Middle frontal gyrus (tissue), 1 donor: ENCODE data around the gene AADACL2.

Experiments
- DNase-seq: peaks from one replicate; pipeline ENCODE4 v3.0.0-alpha.2; 2015; ENCODE audit warnings: low spot score; ENCODE audit errors: extremely low spot score

AADACL2 gene, protein sequence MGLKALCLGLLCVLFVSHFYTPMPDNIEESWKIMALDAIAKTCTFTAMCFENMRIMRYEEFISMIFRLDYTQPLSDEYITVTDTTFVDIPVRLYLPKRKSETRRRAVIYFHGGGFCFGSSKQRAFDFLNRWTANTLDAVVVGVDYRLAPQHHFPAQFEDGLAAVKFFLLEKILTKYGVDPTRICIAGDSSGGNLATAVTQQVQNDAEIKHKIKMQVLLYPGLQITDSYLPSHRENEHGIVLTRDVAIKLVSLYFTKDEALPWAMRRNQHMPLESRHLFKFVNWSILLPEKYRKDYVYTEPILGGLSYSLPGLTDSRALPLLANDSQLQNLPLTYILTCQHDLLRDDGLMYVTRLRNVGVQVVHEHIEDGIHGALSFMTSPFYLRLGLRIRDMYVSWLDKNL

DNA sequence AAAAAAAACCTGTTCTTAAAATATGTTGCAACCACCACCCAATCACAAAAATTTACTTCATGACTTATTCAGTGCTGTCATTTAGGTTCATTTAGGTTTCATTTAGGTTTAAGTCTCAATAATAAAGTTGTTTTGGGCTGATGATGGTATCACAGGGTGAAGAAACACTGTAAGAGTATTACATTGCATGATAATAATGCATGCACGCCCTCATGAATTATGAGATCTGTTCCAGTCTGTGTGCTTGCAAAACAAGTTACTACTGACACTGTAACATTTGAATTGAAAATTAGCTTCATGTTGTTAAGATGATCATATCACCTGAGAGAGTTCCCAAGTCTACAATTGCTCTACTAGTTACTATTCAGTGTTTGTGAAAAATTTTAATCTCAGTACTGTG is at the start of gene AADACL2:
Gene AADACL2 (plus strand): TSS at position 315 of the 400 bp plus-strand sequence. CDS start 109 bp downstream, outside the sequence.
- no peak for DNase-seq

DNA sequence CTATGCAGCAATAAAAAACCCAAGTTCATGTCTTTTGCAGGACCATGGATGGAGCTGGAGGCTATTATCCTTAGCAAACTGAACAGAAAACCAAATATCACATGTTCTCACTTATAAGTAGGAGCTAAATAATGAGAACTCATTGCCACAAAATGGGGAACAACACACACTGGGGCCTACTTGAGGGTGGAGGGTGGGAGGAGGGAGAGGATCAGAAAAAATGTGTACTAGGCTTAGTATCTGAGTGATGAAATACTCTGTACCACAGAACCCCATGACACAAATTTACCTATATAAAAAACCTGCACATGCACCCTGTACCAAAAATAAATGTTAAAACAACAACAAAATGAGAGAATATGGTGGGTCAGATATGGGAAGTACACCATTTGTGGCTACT is 49.6 kb upstream of the AADACL2 start:
- DNase-seq, result no peak

DNA sequence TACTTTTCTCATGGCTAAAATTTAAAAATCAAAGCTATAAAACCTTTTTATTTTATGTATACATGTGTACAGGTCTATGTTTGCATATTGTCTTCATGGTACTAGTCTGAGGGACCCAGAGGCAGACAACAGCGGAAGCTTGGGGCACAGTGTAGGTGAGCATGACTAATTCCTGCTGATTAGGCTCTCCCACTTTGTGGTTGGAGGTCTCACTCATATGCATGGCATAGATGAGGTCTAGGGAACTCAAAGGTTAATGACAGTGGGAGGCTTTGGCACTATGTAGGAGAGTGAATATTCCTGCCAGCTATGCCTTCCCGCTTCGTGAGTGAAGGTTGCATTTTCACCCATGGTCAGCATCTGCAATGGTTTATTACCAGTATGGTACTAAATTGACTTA is 47.5 kb upstream of the AADACL2 start:
- no peak for DNase-seq

DNA sequence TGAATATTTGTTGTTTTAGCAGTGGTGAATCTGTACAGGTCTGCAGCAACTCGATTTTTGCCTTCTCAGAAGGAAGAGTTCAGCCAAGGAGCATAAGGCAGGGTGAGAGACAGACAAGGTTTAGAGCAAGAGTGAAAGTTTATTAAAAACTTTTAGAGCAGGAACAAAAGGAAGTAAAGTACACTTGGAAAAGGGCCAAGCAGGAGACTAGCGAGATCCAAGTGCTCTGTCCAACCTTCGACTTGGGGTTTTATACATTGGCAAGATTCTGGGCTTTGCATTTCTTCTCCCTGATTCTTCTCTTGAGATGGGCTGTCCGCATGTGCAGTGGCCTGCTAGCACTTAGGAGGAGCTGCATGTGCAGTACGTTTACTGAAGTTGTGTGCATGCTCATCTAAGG is 46.7 kb upstream of the AADACL2 start:
- no peak for DNase-seq

DNA sequence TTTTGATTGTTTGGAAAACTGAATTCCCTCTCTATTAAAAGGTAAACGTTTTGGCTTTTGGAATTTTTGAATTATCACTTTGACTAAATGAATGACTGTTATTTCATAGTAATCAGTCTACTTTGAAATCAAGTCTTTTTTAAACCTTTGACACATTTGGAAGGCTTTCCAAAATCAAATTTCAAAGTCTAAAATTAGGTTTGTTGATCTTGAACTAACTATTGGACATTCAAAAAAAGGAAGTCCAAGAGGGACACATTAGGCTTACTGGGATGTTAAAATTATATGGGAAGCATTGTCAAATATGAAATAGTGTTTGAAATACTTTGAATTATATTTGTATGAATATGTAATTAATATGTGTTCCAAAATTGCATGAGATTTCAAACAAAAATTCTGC is 45.2 kb upstream of the AADACL2 start:
- no peak for DNase-seq

DNA sequence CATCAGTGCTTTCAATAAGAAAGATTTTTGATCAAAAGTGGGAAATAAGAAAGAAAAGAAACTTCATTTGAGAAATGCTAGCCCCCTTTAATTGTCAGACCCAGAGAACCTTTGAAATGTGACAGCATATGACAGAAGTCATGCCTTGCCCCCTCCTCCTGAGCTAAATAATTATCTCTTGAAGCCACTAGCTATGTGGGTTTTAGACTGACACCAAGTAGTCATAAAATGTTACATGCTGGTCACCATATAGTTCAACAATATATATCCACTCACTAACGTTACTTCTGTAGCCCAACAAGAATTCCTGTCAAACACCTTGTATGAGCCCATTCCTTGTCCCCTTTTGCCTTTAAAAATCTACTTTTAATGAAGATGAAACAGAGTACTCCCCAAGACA is 43.1 kb upstream of the AADACL2 start:
- DNase-seq, result no peak

DNA sequence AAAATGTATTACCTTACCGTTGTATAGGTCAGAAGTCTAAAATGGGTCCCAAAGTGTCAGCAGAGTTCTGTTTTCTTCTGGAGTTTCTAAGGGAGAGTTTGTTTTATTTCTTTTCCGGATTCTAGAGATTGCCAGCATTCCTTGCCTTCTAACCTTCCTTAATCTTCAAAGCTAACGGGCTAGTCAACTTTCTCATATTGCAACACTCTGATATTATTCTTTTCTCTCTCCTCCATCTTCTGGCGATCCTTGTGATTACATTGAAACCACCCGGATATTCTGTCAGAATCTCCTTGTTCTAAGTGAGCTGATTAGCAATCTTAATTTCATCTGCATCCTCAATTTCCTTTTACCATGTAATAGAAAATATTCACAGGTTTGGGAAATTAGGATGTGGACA is 36.2 kb upstream of the AADACL2 start:
- DNase-seq, result no peak

DNA sequence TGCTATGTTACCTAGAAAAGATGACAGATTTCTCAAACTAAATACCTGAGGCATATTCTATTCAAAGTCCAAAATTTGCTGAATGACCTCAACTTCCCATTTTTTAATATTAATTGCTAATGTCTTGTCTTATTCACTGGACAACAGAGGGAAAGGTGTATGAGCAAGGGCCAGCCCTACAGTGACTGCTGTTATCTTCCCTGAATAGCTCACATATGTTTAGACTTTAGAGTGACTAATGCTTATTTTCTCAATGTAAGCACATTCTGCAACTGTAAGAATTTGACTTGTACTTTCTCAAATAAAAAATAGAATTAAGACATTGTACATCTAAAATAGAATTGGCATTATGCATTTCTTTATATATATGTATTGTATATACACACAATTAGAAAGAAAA is 26.5 kb upstream of the AADACL2 start:
- no peak for DNase-seq

DNA sequence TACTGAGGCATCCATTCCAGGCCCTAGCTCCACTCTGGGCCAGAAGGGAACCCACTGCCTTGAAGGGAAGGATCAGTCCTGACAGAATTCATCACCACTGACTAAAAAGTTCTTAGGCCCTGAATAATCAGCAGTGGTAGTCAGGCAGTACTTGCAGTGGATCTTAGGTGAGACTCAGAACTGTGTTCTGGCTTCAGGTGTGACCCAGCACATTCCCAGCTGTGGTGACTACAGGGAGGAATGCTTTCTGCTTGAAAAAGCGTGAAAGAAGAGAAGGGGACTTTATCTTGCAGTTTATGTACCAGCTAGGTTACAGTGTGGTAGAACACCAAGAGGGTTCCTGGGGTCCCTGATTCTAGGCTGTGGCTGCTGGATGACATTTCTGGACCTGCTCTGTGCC is 24.9 kb upstream of the AADACL2 start:
- DNase-seq, result no peak

DNA sequence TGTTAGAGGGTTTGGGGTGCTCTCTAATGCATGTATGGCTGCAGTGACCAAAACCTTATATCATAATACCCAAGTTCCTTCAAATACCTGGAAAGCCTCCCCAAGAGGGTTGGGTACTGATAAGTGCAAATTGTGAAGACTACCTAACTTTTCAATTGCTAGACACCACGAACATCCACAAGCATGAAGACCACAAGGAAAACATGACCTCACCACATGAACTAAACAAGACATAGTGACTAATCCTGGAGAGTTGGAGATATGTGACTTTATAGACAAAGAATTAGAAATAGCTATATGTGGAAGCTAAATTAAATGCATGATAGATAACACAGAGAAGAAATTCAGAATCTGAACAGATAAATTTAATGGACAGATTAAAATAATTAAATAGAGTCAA is 23.9 kb upstream of the AADACL2 start:
- DNase-seq, result no peak

DNA sequence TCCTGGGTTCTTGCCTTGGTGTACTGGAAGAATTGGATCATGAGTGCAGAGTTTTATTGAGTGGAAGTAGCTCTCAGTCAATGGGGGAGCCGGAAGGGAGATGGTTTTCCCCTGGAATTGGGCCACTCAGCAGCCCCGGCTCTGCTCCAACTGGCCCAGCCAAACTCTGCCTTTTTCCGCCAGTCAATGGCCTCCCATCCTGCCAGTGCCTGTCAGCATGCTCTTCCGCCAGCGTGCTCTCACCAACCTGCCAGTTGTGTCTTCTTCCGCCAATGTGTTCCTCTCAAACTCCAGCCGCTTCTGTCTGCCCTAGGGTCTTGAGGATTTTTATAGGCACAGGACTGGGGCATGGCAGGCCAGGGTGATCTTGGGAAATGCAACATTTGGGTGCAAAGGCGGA is 12.4 kb upstream of the AADACL2 start:
- no peak for DNase-seq

DNA sequence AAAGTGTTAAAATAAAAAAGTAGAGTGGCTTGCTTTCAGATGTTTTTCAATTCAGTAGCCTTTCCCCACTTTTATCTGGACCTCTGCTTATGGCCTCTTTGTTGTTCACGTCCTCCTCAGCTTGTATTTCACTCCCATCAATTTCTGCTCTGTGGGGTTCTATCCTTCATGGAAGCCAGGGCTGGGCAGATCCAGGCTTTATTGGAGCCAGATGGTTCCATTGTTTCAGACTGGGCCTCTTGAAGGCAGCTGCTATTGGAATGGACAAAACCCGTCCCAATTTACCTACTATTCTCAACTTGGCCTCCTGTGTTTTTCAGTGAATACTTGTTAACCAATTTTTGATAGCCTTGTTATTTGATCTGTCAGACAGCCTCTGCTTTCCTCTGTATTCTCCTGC is 10.9 kb upstream of the AADACL2 start:
- DNase-seq, result no peak

DNA sequence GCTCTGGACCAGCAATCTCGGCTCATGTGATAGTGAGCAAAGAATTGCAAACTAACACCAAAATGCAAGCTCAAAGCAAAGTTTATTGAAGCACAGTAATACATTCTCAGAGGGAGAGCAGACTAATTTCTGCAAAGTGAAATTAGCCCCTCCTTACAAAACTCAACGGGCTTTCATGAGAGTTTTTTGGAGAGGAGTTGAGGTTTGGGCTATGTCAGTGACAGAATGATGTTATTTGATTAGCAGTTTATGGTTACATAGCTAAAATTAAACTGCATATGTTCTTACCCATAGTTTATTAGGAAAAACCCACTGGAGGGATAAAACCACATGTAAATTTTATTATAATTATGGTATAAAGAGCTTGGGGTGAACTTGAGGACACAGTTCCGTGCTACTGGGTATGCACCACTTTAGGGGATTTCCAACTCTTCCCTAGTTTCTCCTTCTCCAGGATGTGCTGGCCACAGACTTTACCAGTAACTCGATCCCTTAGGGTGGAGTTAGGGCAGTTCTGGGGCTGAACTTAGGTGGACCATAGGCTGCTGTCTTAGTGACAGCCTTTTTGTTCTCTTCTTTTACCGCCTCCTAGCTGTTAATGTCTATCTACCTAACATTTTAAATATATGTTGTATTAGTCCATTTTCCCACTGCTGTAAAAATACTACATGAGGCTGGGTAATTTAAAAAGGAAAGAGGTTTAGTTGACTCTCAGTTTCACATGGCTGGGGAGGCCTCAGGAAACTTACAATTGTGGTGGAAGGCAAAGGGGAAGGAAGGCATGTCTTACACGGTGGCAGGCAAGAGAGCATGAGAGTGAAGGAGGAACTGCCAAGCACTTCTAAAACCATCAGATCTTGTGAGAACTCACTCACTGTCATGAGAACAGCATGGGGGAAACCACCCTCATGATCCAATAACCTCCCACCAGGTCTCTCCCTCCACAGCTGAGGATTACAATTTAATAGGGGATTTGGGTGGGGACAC is 8.9 kb upstream of the AADACL2 start:
- DNase-seq, result no peak

DNA sequence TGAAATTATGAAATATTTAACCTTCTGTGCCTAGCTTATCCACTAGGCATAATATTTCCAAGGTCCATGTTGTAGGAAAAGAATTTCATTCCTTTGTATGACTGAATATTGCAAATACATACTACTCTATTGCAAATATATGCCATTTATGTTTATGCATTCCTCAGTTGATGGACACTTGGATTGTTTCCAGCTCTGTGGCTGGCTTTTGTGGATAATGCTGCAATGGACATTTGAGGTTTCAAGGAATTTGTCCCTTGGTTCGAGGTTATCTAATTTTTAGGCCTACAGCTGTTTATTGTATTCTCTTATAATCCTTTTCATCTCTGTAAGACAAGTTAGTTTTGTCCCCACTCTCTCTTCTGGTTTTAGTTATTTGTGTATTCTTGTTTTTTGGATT is 7.7 kb upstream of the AADACL2 start:
- no peak for DNase-seq

DNA sequence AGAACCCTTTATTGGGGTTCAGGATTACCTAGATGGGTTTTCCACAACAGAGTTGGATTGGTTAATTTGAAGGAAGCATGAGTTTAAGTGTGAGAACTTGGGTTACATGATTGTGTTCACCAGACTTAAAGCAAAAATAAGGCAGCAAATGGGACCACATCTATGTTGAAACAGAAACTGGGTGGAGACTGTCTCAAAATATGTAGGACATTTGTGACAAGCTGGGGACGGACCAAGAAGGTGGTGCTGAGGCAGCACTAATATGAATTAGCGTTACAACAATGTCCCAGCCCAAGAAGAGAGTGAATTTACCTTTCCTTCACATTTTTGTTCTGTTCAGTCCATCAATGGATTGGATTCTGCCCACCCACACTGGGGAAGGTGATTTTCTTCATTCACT is 866 bp upstream of the AADACL2 start:
- no peak for DNase-seq

DNA sequence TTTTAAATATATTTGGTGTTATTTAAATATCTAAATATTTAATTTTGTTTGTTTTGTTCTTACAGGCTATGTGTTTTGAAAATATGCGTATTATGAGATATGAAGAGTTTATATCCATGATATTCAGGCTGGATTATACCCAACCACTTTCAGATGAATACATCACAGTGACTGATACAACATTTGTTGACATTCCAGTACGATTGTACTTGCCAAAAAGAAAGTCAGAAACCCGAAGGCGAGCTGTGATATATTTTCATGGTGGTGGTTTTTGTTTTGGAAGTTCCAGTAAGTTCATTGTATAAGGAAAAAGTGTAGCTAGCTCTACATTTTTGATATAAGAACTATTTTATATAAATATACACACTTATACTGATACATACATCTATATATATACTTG is 6.9 kb downstream of the AADACL2 start:
- DNase-seq, result no peak

DNA sequence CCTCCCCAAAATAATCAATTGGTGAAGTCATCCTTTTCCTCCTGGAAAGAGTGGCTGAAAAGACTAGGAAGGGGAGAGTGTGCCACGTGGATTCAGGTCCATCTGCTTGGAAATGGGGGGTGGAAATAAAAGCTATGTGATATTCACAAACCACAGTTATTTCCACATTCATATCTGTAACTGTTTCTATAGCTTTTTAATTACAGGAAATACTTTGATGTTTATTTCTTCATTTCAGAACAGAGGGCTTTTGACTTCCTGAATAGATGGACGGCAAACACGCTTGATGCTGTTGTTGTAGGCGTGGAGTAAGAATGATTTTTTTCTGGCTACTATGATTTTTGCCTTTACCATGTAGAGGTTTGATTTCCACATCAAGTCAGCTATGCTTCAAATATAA is 10.1 kb downstream of the AADACL2 start:
- no peak for DNase-seq

DNA sequence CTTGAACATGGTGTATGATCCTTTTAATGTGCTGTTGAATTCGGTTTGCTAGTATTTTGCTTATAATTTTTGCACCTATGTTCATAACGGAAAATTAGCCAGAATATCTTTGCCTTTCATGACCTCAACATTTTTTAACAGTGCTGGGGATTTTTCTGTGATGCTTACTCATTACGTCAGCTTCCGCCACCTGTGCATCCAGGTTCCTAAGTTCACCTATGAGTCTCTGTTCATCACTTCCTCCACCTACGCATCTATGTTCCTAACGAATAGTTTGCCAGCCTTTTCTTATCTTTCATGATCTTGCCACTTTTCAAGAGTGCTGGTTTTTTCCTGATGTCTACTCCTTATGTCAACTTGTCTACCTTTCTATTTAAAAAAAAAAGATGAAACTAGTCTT is 16.5 kb downstream of the AADACL2 start:
- DNase-seq, result no peak

DNA sequence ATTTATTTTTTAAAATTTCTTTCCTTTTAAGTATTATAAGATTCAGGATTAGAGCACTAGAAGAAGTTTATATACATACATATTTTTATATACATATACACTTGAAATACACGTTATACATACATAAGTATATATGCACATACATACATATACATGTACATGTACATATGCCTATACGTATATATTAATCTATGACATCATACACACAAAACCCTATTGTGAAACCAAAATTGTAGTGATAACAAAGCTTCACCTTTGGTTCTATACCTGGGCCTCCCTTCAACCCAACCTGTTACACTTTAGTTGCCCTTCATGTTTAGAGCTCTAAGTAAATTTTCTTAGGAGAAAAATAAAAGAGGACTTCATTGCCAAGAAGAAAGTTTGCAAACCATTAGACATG is 17.0 kb downstream of the AADACL2 start:
- DNase-seq, result no peak

DNA sequence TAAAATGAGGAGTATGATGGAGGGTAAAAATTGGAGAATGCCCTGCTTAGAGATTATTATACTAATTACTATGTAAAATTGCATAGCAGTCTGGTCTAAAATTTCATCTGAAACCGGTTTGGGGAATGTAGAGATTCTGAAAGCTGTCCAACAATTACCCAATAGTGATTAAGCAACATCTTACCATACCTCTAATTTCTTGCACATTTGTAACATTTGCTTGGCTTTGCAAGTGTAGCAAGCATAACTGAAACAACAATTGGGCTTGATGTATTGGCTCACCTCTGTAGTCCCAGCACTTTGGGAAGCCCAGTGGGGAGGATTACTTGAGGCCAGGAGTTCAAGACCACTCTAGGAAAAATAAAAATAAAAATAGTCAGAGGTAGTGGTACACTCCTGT is 17.4 kb downstream of the AADACL2 start:
- DNase-seq, result no peak

DNA sequence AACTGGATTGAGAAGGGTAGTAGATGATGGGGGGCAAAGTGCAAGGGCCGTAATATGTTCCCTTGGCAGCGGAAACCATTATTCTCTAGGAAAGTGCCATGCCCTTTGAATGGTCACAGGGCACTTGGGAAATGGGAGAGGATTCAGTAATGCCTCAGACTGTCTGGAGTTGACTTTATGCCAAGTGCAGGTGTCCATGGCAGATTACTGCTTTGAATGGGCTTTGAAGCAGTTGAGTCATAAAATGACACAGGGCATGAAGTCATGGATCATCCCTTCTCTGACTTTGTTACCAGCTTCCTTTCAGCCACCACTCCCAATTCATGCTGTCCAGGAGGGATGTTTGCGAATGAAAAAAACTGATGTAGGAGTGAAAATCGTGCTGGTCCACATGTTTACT is 20.1 kb downstream of the AADACL2 start:
- no peak for DNase-seq

DNA sequence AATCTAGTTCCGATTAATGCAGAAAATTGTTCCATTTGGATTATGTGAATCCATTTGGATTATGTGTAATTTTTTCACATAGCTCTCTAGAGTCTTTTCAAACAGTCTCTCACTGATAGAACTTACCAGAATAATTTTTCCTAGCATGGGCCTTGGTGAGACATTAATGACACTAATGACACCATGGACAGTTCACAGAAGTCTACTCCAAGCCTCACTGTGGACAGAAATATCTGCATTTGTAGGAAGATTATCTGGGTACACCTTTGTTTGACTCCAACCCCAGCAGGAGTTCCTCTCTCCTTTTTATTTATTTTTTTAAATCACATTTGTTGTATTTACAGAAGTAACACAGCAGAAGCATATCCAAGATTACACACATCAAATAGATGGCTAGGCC is 27.9 kb downstream of the AADACL2 start:
- no peak for DNase-seq
